ENCODE measurements around the gene SERPINA5.

SERPINA5 gene

DNA sequence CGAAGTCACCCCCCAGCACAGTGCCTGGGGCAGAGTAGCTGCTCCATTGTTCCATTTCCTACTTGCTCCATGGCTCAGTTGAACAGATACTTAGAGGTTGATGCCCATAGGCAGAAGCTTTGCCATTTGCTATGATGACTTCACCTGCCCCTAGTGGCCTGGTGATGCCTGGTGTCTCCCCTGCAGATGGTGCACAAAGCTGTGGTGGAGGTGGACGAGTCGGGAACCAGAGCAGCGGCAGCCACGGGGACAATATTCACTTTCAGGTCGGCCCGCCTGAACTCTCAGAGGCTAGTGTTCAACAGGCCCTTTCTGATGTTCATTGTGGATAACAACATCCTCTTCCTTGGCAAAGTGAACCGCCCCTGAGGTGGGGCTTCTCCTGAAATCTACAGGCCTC, 10.6 kb downstream of the SERPINA5 start:
- Mint-ChIP-seq H3K4me1 (peaks cover 19% of the 10 kb centered on the region), H3K9me3 (no peaks in the 10 kb centered on the region)

DNA sequence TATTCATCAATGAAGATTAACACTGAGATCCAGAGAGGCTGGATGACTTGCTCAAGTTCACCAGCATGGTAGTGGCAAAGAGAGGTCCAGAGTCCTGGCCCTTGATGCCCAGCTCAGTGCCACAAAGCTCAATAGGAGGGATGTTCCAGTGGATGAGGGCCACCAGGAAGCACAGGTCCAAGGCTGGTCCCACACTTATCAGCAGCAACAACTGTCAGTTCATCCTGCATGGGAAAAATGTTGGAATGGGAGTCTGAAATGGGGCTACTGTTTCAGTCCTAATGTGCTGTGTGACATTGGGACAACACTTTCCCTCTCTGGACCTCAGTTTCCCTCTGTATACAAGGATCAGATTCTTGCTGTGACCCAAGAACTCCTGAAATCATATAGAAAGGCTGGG, 11.2 kb downstream of the SERPINA5 start:
- H3K27ac Mint-ChIP-seq, result no peak overlapping the region
- peaks cover 19% of the 10 kb centered on the region for H3K4me1 Mint-ChIP-seq
- H3K27me3 Mint-ChIP-seq (ENCODE audit: low read depth, poor library complexity), result peaks cover 14% of the 10 kb centered on the region
- H3K9me3 Mint-ChIP-seq, result no peaks in the 10 kb centered on the region
- H3K36me3 Mint-ChIP-seq (ENCODE audit: low read depth), result no peaks in the 10 kb centered on the region
- no peak for DNase-seq
- TF ChIP-seq, protein P1, sequence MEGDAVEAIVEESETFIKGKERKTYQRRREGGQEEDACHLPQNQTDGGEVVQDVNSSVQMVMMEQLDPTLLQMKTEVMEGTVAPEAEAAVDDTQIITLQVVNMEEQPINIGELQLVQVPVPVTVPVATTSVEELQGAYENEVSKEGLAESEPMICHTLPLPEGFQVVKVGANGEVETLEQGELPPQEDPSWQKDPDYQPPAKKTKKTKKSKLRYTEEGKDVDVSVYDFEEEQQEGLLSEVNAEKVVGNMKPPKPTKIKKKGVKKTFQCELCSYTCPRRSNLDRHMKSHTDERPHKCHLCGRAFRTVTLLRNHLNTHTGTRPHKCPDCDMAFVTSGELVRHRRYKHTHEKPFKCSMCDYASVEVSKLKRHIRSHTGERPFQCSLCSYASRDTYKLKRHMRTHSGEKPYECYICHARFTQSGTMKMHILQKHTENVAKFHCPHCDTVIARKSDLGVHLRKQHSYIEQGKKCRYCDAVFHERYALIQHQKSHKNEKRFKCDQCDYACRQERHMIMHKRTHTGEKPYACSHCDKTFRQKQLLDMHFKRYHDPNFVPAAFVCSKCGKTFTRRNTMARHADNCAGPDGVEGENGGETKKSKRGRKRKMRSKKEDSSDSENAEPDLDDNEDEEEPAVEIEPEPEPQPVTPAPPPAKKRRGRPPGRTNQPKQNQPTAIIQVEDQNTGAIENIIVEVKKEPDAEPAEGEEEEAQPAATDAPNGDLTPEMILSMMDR (IDR thresholded peaks at IDR 0.05), result no peak
- H3K4me3 Mint-ChIP-seq, result no peak overlapping the region

More for the DNA sequence above, 10.6 kb downstream of the SERPINA5 start:
- no peak for DNase-seq
- TF ChIP-seq, protein P1 (IDR thresholded peaks at IDR 0.05), result no peak
- Mint-ChIP-seq H3K4me3 (no peak overlapping the region), H3K27me3 (ENCODE audit: low read depth, poor library complexity) (peaks cover 14% of the 10 kb centered on the region), H3K36me3 (ENCODE audit: low read depth) (no peaks in the 10 kb centered on the region), H3K27ac (no peak overlapping the region)

DNA sequence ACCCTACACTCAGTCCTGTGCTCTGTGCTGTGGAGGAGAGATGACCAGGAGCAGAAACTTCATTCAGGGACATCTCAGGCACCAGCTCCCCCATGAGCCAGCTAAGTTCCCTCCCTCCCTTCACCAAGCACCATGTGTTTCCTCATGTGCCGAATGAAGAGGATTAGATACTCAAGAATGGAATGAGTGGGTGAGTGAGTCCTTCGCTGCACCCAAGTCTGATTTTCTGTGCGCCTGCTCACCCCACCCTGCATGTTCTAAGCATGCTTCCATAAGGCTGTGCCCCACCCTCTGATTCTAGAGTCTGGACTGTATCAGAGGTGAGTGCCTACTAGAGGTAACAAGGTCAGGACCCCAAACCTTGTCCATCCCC, 12.1 kb downstream of the SERPINA5 start:
- TF ChIP-seq, protein P1 (IDR thresholded peaks at IDR 0.05), result no peak
- no peak for DNase-seq
- Mint-ChIP-seq H3K9me3 (no peaks in the 10 kb centered on the region), H3K4me3 (no peak overlapping the region), H3K27me3 (ENCODE audit: low read depth, poor library complexity) (peaks cover 14% of the 10 kb centered on the region), H3K27ac (no peak overlapping the region), H3K4me1 (peaks cover 24% of the 10 kb centered on the region), H3K36me3 (ENCODE audit: low read depth) (no peaks in the 10 kb centered on the region)

DNA sequence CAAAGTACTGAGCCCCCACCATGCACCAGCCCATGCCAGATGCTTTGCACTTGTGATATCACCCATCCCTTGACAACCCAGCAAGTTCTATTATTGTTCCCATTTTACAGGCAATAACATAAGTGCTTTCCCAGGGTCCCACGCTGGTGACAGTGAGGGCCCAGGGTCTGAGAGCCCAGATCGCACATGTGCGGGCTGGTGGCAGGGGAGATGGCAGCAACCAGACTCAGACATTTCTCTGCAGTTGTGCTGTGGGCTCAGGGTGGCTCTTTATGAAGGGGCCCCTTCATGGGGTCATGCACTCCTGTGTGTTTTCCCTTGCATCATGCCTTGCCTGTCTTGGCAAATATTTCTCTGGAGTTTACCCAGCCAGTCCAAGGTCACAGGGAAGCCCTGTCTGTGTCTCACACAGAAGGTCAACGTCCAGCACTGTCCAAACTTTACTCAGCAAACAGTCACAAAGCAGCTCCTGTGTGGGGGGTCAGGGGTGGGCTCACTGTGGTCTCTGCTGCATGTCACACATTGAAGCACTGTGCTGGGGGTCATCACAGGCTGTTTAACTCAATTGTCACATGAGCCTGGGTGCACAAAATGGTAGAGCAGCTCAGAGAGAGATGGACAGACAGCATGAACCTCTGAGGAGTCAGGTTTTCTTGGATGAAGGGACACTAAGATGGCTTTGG, 12.7 kb downstream of the SERPINA5 start:
- peaks cover 29% of the 10 kb centered on the region for H3K4me1 Mint-ChIP-seq
- peaks cover 14% of the 10 kb centered on the region for H3K27me3 Mint-ChIP-seq (ENCODE audit: low read depth, poor library complexity)
- no peaks in the 10 kb centered on the region for H3K36me3 Mint-ChIP-seq (ENCODE audit: low read depth)
- TF ChIP-seq, protein P1 (IDR thresholded peaks at IDR 0.05), result no peak
- H3K9me3 Mint-ChIP-seq, result no peaks in the 10 kb centered on the region
- H3K27ac Mint-ChIP-seq, result no peak overlapping the region
- H3K4me3 Mint-ChIP-seq, result no peak overlapping the region
- DNase-seq, result no peak

DNA sequence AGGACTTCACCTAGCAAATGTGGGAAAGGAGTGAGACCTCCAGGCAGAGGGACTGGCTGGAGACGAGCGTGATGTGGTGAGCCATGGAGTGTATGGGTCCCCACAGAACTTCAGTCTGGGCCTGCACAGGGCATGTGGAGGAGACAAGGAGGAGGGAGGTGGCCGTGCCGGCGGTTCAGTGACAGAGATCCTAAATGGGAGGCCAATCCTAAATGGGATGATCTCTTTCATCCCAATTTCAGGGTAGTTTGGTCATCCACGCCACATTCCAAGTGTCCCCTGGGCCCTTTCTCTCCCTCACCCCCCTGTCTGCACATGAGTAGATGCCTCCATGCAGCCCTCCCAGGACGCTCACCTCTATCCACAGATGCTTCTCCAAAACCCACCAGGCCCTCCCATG, 13.2 kb downstream of the SERPINA5 start:
- Mint-ChIP-seq H3K4me1 (peaks cover 34% of the 10 kb centered on the region), H3K27ac (no peak overlapping the region), H3K36me3 (ENCODE audit: low read depth) (no peaks in the 10 kb centered on the region), H3K4me3 (no peak overlapping the region), H3K9me3 (no peaks in the 10 kb centered on the region), H3K27me3 (ENCODE audit: low read depth, poor library complexity) (peaks cover 15% of the 10 kb centered on the region)
- no peak for DNase-seq
- TF ChIP-seq, protein P1 (IDR thresholded peaks at IDR 0.05), result no peak

DNA sequence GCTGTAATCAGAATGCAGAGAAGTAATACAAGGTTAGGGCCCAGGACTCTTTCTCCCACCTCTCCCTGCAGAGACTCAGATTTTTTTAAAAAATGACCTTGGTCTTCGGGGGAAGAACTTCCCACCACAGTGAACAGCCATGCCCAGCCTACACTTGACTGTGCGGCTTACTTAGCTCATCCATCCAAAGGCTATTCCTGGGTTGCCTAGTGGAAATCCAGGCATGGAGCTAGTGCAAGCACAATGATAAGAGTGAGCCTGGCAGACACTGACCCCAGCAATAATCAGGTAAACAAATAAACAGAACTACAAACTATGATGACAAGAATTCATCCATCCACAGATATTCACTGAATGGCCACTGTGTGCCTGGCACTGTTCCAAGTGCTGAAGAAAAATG, 14.7 kb downstream of the SERPINA5 start:
- no peak overlapping the region for H3K27ac Mint-ChIP-seq
- DNase-seq, result no peak
- TF ChIP-seq, protein P1 (IDR thresholded peaks at IDR 0.05), result no peak
- H3K9me3 Mint-ChIP-seq, result no peaks in the 10 kb centered on the region
- H3K27me3 Mint-ChIP-seq (ENCODE audit: low read depth, poor library complexity), result peaks cover 17% of the 10 kb centered on the region
- peaks cover 49% of the 10 kb centered on the region for H3K4me1 Mint-ChIP-seq
- H3K4me3 Mint-ChIP-seq, result no peak overlapping the region
- no peaks in the 10 kb centered on the region for H3K36me3 Mint-ChIP-seq (ENCODE audit: low read depth)
